ENCODE measurements around the gene C2orf92.

GRCh38 chr2:97701186-97701585, 31.7 kb downstream of the C2orf92 start:
- TF ChIP-seq ELF4 (IDR thresholded peaks at IDR 0.05): no peak
- TF ChIP-seq SP1 (IDR thresholded peaks at IDR 0.05): no peak
- no peak for TF ChIP-seq FOXA1 (IDR thresholded peaks at IDR 0.05)
- no peak for TF ChIP-seq HDGF (IDR thresholded peaks at IDR 0.05; ENCODE audit: borderline replicate concordance)
- TF ChIP-seq, protein P1, sequence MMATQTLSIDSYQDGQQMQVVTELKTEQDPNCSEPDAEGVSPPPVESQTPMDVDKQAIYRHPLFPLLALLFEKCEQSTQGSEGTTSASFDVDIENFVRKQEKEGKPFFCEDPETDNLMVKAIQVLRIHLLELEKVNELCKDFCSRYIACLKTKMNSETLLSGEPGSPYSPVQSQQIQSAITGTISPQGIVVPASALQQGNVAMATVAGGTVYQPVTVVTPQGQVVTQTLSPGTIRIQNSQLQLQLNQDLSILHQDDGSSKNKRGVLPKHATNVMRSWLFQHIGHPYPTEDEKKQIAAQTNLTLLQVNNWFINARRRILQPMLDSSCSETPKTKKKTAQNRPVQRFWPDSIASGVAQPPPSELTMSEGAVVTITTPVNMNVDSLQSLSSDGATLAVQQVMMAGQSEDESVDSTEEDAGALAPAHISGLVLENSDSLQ (IDR thresholded peaks at IDR 0.05): no peak
- no peak for TF ChIP-seq BHLHE40 (IDR thresholded peaks at IDR 0.05; ENCODE audit: borderline replicate concordance)
- no peak for TF ChIP-seq SUZ12 (IDR thresholded peaks at IDR 0.05)
- no peak for TF ChIP-seq ARNT (IDR thresholded peaks at IDR 0.05)
- no peak for TF ChIP-seq FOXM1 (IDR thresholded peaks at IDR 0.05; ENCODE audit: borderline replicate concordance)
- no peak for TF ChIP-seq NFRKB (IDR thresholded peaks at IDR 0.05)
- TF ChIP-seq LEF1 (IDR thresholded peaks at IDR 0.05; ENCODE audit: borderline replicate concordance): no peak
- no peak for TF ChIP-seq ZNF384 (IDR thresholded peaks at IDR 0.05)
- no peak for TF ChIP-seq CTBP1 (IDR thresholded peaks at IDR 0.05; ENCODE audit: borderline replicate concordance)
- TF ChIP-seq FOXK2 (IDR thresholded peaks at IDR 0.05): no peak

Measured in HEK293T (cell line).